RWPE1 (cell line): Measurements from ENCODE around the gene ANGEL1.

Experiments
- CTCF ChIA-PET: fragments of 350-600 bp; sonication (Branson Sonifier 250); formaldehyde crosslinking; extraction: SDS; loops from one replicate; lab custom pipeline; 2021; lab: Yijun Ruan, JAX
- POLR2A ChIA-PET: fragments of 400-600 bp; formaldehyde crosslinking; extraction: SDS; loops from one replicate; lab custom pipeline; 2020; ENCODE audit warnings: antibody characterized with exemption; ENCODE audit not compliant: low non-redundant PET; lab: Yijun Ruan, JAX
- DNase-seq: peaks from one replicate; pipeline ENCODE4 v3.0.0; 2012; ENCODE audit warnings: low spot score
- H3K27ac ChIP-seq: fragments of 450-650 bp; 2 replicates; pipeline ENCODE4 v1.5.1; 2017
- CTCF ChIP-seq: fragments of 450-650 bp; conservative IDR thresholded peaks from 2 replicates; pipeline ENCODE4 v1.5.1; 2017; ENCODE audit warnings: low read depth, mild to moderate bottlenecking

ANGEL1 gene

GRCh38 chr14:76810953-76811400, 1.7 kb downstream of the ANGEL1 start:
- CTCF ChIA-PET, result interaction anchor here (0.6 to 2.2 kb wide), 7 partner anchors 26 to 865 kb away, joined by 3 to 9 read pairs (median 3); no protein-coding TSS in a partner anchor
- TF ChIP-seq CTCF, result no peak; the same call in 1 of the 2 replicates
- H3K27ac ChIP-seq, result no peak overlapping the region
- no peak for DNase-seq
- POLR2A ChIA-PET, result no interaction called here

GRCh38 chr14:76810525-76810924, 2.2 kb downstream of the ANGEL1 start:
- CTCF ChIA-PET, result interaction anchor here (0.7 to 2.2 kb wide), 4 partner anchors 100 to 864 kb away, joined by 3 to 9 read pairs (median 4); no protein-coding TSS in a partner anchor
- H3K27ac ChIP-seq, result no peak overlapping the region
- no peak for TF ChIP-seq CTCF
- POLR2A ChIA-PET, result no interaction called here
- DNase-seq, result no peak

- TF ChIP-seq CTCF, result no peak
- ChIA-PET POLR2A (no interaction called here), CTCF (no interaction called here)
- H3K27ac ChIP-seq, result no peak overlapping the region
- no peak for DNase-seq
These were observed 3.7 kb downstream of the ANGEL1 start for GRCh38 chr14:76808990-76809389.

- no peak for TF ChIP-seq CTCF
- no peak for DNase-seq
- ChIA-PET POLR2A (no interaction called here), CTCF (no interaction called here)
- no peak overlapping the region for H3K27ac ChIP-seq
These were observed 4.7 kb downstream of the ANGEL1 start for GRCh38 chr14:76808011-76808410.

GRCh38 chr14:76806446-76806845, 6.2 kb downstream of the ANGEL1 start:
- TF ChIP-seq CTCF, result no peak
- CTCF ChIA-PET, result no interaction called here
- DNase-seq, result no peak
- H3K27ac ChIP-seq, result no peak overlapping the region
- POLR2A ChIA-PET, result no interaction called here

- ChIA-PET CTCF (no interaction called here), POLR2A (no interaction called here)
- TF ChIP-seq CTCF, result no peak
These were observed 18.7 kb downstream of the ANGEL1 start for GRCh38 chr14:76793956-76794355.

More at GRCh38 chr14:76793956-76794355, 18.7 kb downstream of the ANGEL1 start:
- no peak for DNase-seq
- no peak overlapping the region for H3K27ac ChIP-seq
